Right atrium auricular region (tissue), 2 donors: ENCODE results near the gene MDFI. TPM values are rescaled to one million over a fixed set of nuclear protein-coding genes. Genes with fewer than 3 reads are reported as not detected.

Source experiments
- DNase-seq: peaks from one replicate; pipeline ENCODE4 v3.0.0-alpha.2; 2019; ENCODE audit warnings: low spot score
- H3K27ac ChIP-seq, 2 donors: fragments of 200-600 bp; sonication (generic); 1 replicate in 1 of 2; 2 replicates in 1 of 2; pipeline ENCODE4 v1.5.1; 2016 to 2019
- H3K27me3 ChIP-seq, 2 donors: fragments of 200-600 bp; sonication (generic); one replicate each; pipeline versions ENCODE4 v1.5.1 to v1.6.0; 2017 to 2019
- H3K36me3 ChIP-seq: fragments of 200-600 bp; sonication (generic); one replicate; pipeline ENCODE4 v1.5.1; 2016
- H3K4me1 ChIP-seq, 2 donors: fragments of 200-600 bp; sonication (generic); one replicate each; pipeline versions ENCODE4 v1.5.1 to v1.6.0; 2017 to 2019
- H3K4me3 ChIP-seq, 2 donors: fragments of 200-600 bp; sonication (generic); 1 replicate in 1 of 2; 2 replicates in 1 of 2; pipeline ENCODE4 v1.5.1; 2017 to 2019; ENCODE audit warnings: mild to moderate bottlenecking in 1 of 2, moderate library complexity in 1 of 2
- H3K9me3 ChIP-seq, 2 donors: fragments of 200-600 bp; sonication (generic); one replicate each; pipeline ENCODE4 v1.5.1; 2019
- total RNA-seq, 2 donors: library from RNA; depleted of rRNA; stranded (reverse); fragments of >200 nt; gene quantifications; one replicate each; pipeline ENCODE4 v1.1.0, GENCODE V29; 2016
- TF ChIP-seq, protein P1 (sequence below), 2 donors: fragments of 200-600 bp; sonication (generic); IDR thresholded peaks; one replicate each; pipeline ENCODE4 v1.5.1; 2019; ENCODE audit warnings: antibody characterized with exemption in 2 of 2

MDFI gene
- total RNA-seq, 2 donors from 2014 or later = 1.5 to 12.3 TPM

DNA sequence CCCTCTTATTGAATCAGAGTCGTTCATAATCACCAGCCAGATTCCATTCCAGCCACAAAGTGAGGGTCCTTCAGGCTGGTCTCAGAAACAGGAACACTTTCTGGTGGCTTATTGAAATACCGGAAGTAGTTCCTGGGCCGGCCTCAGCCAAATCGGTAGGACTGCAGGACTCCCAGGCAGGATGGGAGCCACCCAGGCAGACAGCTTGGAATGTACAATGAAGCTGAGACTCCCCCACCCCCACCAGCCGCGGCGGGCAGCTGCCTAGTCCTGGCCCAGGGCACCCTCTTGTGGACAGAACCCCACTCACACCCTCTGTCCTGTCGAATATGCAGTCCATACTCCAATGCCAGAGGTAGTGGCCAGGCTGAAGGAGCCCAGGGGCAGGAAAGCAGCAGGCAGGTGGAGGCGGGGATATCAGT, 43.8 kb downstream of the MDFI start:
- H3K9me3 ChIP-seq = no peaks in the 10 kb centered on the region
- peaks cover 25% of the 10 kb centered on the region for H3K36me3 ChIP-seq
- no peak overlapping the region for H3K4me3 ChIP-seq
- H3K27me3 ChIP-seq = no peaks in the 10 kb centered on the region
- TF ChIP-seq, protein P1, sequence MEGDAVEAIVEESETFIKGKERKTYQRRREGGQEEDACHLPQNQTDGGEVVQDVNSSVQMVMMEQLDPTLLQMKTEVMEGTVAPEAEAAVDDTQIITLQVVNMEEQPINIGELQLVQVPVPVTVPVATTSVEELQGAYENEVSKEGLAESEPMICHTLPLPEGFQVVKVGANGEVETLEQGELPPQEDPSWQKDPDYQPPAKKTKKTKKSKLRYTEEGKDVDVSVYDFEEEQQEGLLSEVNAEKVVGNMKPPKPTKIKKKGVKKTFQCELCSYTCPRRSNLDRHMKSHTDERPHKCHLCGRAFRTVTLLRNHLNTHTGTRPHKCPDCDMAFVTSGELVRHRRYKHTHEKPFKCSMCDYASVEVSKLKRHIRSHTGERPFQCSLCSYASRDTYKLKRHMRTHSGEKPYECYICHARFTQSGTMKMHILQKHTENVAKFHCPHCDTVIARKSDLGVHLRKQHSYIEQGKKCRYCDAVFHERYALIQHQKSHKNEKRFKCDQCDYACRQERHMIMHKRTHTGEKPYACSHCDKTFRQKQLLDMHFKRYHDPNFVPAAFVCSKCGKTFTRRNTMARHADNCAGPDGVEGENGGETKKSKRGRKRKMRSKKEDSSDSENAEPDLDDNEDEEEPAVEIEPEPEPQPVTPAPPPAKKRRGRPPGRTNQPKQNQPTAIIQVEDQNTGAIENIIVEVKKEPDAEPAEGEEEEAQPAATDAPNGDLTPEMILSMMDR (IDR thresholded peaks at IDR 0.05) = peak; percentile 77 to 88
- peaks cover 0 to 23% of the 10 kb centered on the region in 2 donors for H3K4me1 ChIP-seq
- peak overlapping the region; percentile 72 to 82 for H3K27ac ChIP-seq
- peak; percentile 95 for DNase-seq

DNA sequence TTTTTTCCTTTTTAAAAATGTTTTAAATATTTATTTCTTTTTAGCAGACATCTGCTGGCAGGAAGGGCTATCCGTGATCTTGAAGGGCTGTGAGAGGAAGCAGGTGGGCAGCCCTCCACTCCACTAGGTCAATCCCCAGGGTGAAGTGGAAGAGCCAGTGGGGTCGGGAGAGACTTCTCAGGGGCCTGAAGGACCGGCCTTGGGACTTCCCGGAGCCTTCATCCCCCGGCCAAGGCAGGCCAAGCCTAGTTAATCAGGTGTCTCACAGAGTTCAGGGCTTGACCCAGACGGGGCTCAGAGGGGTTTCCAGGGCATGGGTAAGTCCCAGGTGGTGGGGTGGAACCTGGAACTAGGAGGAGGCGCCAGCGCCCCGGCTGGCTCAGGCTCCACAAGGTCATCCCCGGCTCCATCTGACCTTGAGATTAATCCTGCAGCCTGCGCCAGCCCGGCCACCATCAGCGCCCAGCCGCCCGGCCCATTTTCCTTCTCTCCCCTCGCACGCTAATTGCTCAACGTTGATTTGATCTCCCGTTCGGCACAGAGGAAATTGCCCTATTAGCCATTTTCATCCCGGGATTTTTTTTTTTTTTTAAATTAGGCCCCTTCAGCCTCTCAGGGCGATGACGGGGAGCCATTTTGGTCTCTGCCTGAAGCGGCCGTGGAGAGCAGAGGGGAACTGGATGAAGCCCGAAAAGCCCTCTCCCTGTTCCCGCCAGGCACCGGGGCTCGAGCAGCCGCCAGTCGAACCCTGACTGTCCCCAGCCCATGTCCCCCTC, 44.4 kb downstream of the MDFI start:
- Histone ChIP-seq H3K9me3 (no peaks in the 10 kb centered on the region), H3K4me3 (peak overlapping the region; percentile 22 to 52), H3K27me3 (no peaks in the 10 kb centered on the region), H3K36me3 (peaks cover 31% of the 10 kb centered on the region), H3K4me1 (peaks cover 0 to 23% of the 10 kb centered on the region in 2 donors), H3K27ac (peak overlapping the region; percentile 72 to 82)
- no peak for DNase-seq
- TF ChIP-seq, protein P1 (IDR thresholded peaks at IDR 0.05) = peak in 1 of 2 donors; percentile 20

DNA sequence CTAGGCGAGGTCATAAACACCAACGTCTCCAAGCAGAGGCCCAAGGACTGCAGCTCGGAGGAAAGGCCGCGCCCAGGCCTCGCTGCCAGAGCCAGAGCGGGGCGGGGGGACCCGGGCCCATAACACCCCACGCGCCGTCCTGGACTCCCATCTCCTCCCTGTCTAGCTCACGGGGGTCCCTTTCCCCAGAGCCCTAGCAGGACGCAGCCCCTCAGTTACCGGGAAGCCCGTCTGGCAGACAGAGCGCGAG, 44.9 kb downstream of the MDFI start:
- TF ChIP-seq, protein P1 (IDR thresholded peaks at IDR 0.05) = no peak
- H3K27me3 ChIP-seq = no peaks in the 10 kb centered on the region
- H3K4me3 ChIP-seq = peak overlapping the region; percentile 22 to 52
- peaks cover 0 to 23% of the 10 kb centered on the region in 2 donors for H3K4me1 ChIP-seq
- DNase-seq = no peak
- peak overlapping the region; percentile 72 to 82 for H3K27ac ChIP-seq
- peaks cover 36% of the 10 kb centered on the region for H3K36me3 ChIP-seq
- H3K9me3 ChIP-seq = no peaks in the 10 kb centered on the region

DNA sequence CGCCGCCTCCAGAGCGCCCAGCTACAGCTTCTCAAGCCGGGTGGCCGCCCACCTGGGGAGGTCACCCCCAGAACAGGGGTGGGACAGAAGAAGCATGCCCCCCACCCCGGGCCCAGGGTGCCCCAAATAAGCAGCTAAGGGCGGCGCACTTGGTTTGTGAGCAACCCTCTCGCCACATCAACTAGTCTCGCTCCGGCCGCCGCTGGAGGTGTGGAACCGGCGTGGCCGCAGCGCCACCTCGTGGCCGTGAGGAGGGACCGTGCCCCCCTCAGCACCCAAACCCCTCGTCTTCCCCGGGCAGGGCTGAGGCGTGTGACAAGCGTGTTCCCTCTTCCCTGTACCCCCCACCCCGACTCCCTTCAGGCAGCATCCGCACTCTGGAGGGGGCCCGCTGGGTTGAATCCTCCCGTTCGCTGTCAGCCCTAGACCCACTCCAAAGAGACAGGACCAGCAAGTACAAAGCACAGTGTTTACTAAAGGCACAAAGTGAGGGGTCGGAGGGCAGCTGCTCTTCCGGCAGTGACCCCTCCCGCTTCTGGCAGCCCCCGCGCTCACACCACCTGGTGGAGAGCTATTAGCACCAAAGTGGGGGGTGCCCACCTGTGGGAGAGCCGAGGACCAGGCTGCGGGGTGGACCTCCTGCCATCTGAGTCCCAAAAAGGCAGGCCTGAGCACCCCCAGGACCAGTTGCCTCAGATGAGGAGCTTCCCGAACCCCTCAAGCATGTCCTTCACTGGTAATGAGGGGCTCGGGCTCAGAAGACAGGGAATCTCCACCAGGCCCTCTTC, 45.4 kb downstream of the MDFI start:
- H3K27ac ChIP-seq = peak overlapping the region; percentile 72 to 82
- H3K4me3 ChIP-seq = peak overlapping the region; percentile 22 to 52
- H3K36me3 ChIP-seq = peaks cover 39% of the 10 kb centered on the region
- DNase-seq = peak; percentile 84
- no peaks in the 10 kb centered on the region for H3K27me3 ChIP-seq
- H3K4me1 ChIP-seq = peaks cover 0 to 23% of the 10 kb centered on the region in 2 donors
- TF ChIP-seq, protein P1 (IDR thresholded peaks at IDR 0.05) = peak; percentile 94 to 95
- H3K9me3 ChIP-seq = no peaks in the 10 kb centered on the region

DNA sequence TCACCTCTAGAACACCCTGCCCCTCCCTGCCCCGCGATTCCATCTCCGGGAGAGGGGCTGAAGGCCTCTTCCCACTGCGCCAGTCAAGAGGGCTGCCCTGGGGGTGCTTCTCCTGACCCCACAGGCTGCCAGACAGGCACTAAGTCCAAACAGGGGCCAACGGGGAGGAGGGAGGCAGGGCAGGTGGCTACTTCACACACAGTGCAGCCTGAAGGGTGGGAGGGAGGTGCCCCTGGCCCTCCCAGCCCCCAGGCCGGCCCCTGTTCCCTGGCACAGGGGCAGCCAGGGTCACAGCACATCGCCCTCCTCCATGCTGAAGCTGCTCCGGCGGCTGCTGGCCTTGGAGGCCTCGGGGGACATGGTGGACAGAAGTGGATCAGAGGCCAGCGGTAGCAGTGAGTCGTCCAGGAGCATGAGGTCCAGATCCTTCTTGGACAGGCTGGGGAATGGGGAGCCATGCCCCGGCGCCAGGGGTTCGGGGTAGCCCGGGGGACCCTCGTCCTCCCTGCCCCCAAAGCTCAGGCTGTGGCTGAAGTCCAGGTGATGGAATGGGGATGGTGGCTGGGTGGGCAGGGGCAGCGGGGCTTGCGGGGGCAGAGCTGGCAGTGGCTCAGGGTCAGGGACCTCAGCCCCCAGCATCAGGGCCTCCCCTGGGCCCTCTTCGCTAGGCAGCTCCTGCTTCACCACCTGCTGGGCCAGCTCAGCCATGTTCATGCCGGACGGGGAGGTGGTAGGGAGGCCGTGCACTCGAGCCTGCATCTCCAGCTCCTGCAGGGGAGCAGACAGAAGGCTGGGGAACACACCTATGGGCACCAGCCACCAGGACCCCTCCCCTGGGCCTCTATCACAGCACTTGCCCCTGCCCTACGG, 46.3 kb downstream of the MDFI start:
- Histone ChIP-seq H3K4me3 (no peak overlapping the region), H3K27me3 (no peaks in the 10 kb centered on the region), H3K36me3 (peaks cover 39% of the 10 kb centered on the region), H3K9me3 (no peaks in the 10 kb centered on the region), H3K27ac (no peak overlapping the region), H3K4me1 (peaks cover 0 to 23% of the 10 kb centered on the region in 2 donors)
- DNase-seq = no peak
- TF ChIP-seq, protein P1 (IDR thresholded peaks at IDR 0.05) = no peak
